Endothelial cell of umbilical vein (primary cell): Measurements from ENCODE around the gene CACNB3. TPM values are rescaled to one million over a fixed set of nuclear protein-coding genes. Genes with fewer than 3 reads are reported as not detected.

Experiments used
- BruUV-seq: library from RNA; stranded (reverse); fragments of 400-500 nt; replicated peaks from 2 replicates; lab custom pipeline; 2021; lab: Mats Ljungman, UMichigan
- CTCF ChIA-PET: fragments of 300-600, 350-600 bp; sonication (Branson Sonifier 250); formaldehyde crosslinking; loops from one replicate; lab custom pipeline; 2021; ENCODE audit warnings: antibody characterized with exemption, inconsistent platforms; lab: Charles Lee
- POLR2A ChIA-PET: fragments of 300-600, 350-600 bp; sonication (Branson Sonifier 250); formaldehyde crosslinking; loops from one replicate; lab custom pipeline; 2021; ENCODE audit warnings: antibody characterized with exemption, inconsistent platforms; lab: Charles Lee
- DNase-seq: peaks from one replicate; pipeline ENCODE4 v3.0.0-alpha.2; 2011; ENCODE audit warnings: low read depth, low spot score
- FAIRE-seq: peaks from 2 replicates; lab custom pipeline; 2011; peaks lifted over from hg19 to GRCh38; lab: Jason Lieb, UNC
- H2AFZ ChIP-seq: 2 replicates; pipeline ENCODE4 v1.6.0; 2012; ENCODE audit warnings: low read depth, low read length, control low read depth, inconsistent platforms
- H3K27ac ChIP-seq: 2 replicates; pipeline ENCODE4 v1.5.1; 2011; ENCODE audit warnings: low read depth, mild to moderate bottlenecking, control low read depth, low read length, moderate library complexity; ENCODE audit not compliant: insufficient read depth
- H3K27me3 ChIP-seq, 2 experiments: 2 replicates each; pipeline versions ENCODE4 v1.6.0 to v1.6.1; 2011; ENCODE audit warnings: low read length in 2 of 2, mixed read lengths in 1 of 2; ENCODE audit not compliant: control insufficient read depth in 2 of 2, insufficient read depth in 2 of 2
- H3K36me3 ChIP-seq, 2 experiments: 2 replicates in 1 of 2; 3 replicates in 1 of 2; pipeline ENCODE4 v1.5.1; 2011; ENCODE audit warnings: low read length in 2 of 2, mild to moderate bottlenecking in 1 of 2, moderate library complexity in 1 of 2; ENCODE audit not compliant: control insufficient read depth in 2 of 2, insufficient read depth in 2 of 2; ENCODE audit errors: extremely low read depth in 1 of 2
- H3K4me1 ChIP-seq: 3 replicates; pipeline ENCODE4 v1.5.1; 2011; ENCODE audit warnings: mild to moderate bottlenecking, low read length; ENCODE audit not compliant: control insufficient read depth, insufficient read depth; ENCODE audit errors: extremely low read depth
- H3K4me2 ChIP-seq: 2 replicates; pipeline ENCODE4 v1.6.1; 2011; ENCODE audit warnings: low read length, control low read depth, mixed read lengths; ENCODE audit not compliant: insufficient read depth
- H3K4me3 ChIP-seq, 3 experiments: fragments of 200-600 bp in 1 of 3; sonication (generic), shearing (Covaris generic) in 1 of 3; replicated peaks in 1 of 3; 2 replicates each; pipeline ENCODE4 v1.5.1; 2011 to 2016; ENCODE audit warnings: control low read depth in 3 of 3, low read length in 3 of 3, mild to moderate bottlenecking in 2 of 3, inconsistent platforms in 1 of 3, low read depth in 1 of 3, moderate library complexity in 1 of 3; ENCODE audit not compliant: insufficient read depth in 1 of 3
- H3K79me2 ChIP-seq: 2 replicates; pipeline ENCODE4 v1.6.0; 2012; ENCODE audit warnings: low read length, inconsistent platforms; ENCODE audit not compliant: control insufficient read depth, insufficient read depth
- H3K9ac ChIP-seq: replicated peaks from 2 replicates; pipeline ENCODE3; 2011; ENCODE audit warnings: low read length, control low read depth; ENCODE audit not compliant: insufficient read depth; ENCODE audit errors: extremely low read depth
- H3K9me1 ChIP-seq: replicated peaks from 3 replicates; pipeline ENCODE4 v1.6.0; 2011; ENCODE audit warnings: mild to moderate bottlenecking, low read length; ENCODE audit not compliant: control insufficient read depth, insufficient read depth; ENCODE audit errors: extremely low read depth
- H3K9me3 ChIP-seq: replicated peaks from 2 replicates; pipeline ENCODE4 v1.5.1; 2012; ENCODE audit warnings: low read length, inconsistent platforms; ENCODE audit not compliant: control insufficient read depth, insufficient read depth
- H4K20me1 ChIP-seq: replicated peaks from 2 replicates; pipeline ENCODE3; 2011; ENCODE audit warnings: mild to moderate bottlenecking, low read length; ENCODE audit not compliant: control insufficient read depth, insufficient read depth; ENCODE audit errors: extremely low read depth
- CTCF ChIP-seq, 2 donors: IDR thresholded peaks; 1 replicate in 1 of 2; 2 replicates in 1 of 2; pipeline ENCODE4 v1.5.1; 2011; ENCODE audit warnings: low read length in 2 of 2, mild to moderate bottlenecking in 2 of 2, moderate library complexity in 2 of 2, control low read depth in 1 of 2, inconsistent platforms in 1 of 2, low read depth in 1 of 2; ENCODE audit not compliant: insufficient read depth in 1 of 2; ENCODE audit errors: extremely low read depth in 1 of 2
- EZH2 ChIP-seq: IDR thresholded peaks from 2 replicates; pipeline ENCODE4 v1.6.1; 2012; ENCODE audit warnings: borderline replicate concordance, low read depth, mild to moderate bottlenecking, moderate library complexity, low read length, inconsistent platforms; ENCODE audit not compliant: severe bottlenecking
- FOS ChIP-seq: IDR thresholded peaks from 2 replicates; pipeline ENCODE4 v1.6.1; 2011; ENCODE audit warnings: mild to moderate bottlenecking, low read length, moderate library complexity, borderline replicate concordance; ENCODE audit not compliant: insufficient read depth
- GATA2 ChIP-seq: IDR thresholded peaks from 2 replicates; pipeline ENCODE4 v1.7.0; 2011; ENCODE audit warnings: low read depth, mild to moderate bottlenecking, moderate library complexity, mixed read lengths, low read length; ENCODE audit not compliant: insufficient read length, insufficient read depth
- JUN ChIP-seq: IDR thresholded peaks from 2 replicates; pipeline ENCODE4 v1.6.1; 2011; ENCODE audit warnings: borderline replicate concordance, low read depth; ENCODE audit not compliant: insufficient read length, insufficient read depth
- MAX ChIP-seq: IDR thresholded peaks from 2 replicates; pipeline ENCODE4 v1.6.1; 2011; ENCODE audit not compliant: insufficient read depth, insufficient read length
- MYC ChIP-seq: IDR thresholded peaks from one replicate; pipeline ENCODE4 v1.6.1; 2011; ENCODE audit warnings: mild to moderate bottlenecking, low read depth, low read length
- POLR2A ChIP-seq: IDR thresholded peaks from 2 replicates; pipeline ENCODE4 v1.6.1; 2012; ENCODE audit warnings: low read depth, mild to moderate bottlenecking, control low read depth, low read length
- POLR2AphosphoS5 ChIP-seq: IDR thresholded peaks from 2 replicates; pipeline ENCODE4 v1.6.1; 2012; ENCODE audit warnings: low read depth, mild to moderate bottlenecking, control low read depth, low read length, moderate library complexity; ENCODE audit not compliant: insufficient read depth
- dilution Hi-C: fragments of 300-500 bp; cut with MboI; formaldehyde crosslinking; loops from one replicate; pipeline ENCODE4 v1.15.0; 2019; ENCODE audit warnings: low sequenced_read_pairs; ENCODE audit not compliant: extremely low pct_ligation_motif_present
- intact Hi-C: fragments of 100-400 bp; cut with micrococcal nuclease; formaldehyde crosslinking; loops from one replicate; pipeline ENCODE4 v1.10.0; 2022
- polyA plus RNA-seq, 4 experiments: library from polyadenylated mRNA; depleted of rRNA in 3 of 4; stranded (reverse) in 3 of 4; unstranded in 1 of 4; fragments of >200 nt; gene quantifications; 2 replicates each; pipeline versions ENCODE4 v1.2.1 to v1.2.3, GENCODE V29; 2011 to 2012; ENCODE audit warnings: missing spikeins in 1 of 4
- total RNA-seq: library from RNA; stranded (reverse); gene quantifications from 2 replicates; pipeline ENCODE4 v1.2.3, GENCODE V29; 2021

The CACNB3 gene
- total and polyA plus RNA-seq, 2 donors (not counting 3 experiments of a cell fraction or from before 2014, with no cell fraction given): 37.4 to 61.8 TPM

DNA sequence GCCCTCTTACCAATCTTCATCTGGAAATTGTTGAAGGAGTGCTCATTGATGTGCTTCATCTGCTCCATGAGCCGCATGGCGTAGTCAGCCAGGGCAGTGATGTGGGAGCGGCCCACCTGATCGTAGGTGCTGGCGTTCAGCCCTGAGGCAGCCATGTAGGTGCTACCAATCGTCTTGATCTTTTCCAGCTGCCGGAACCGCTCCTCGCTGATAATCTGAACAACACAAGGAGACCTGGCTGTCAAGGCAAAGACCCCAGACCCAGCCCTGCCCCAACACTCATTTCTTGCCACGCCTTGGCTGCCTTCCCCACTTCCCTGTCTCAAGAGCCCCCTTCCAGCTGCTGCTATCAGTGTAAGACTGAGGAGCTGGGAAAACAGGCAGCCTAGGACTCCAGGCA, 47.5 kb upstream of the CACNB3 start:
- TF ChIP-seq EZH2 (no peak), CTCF (IDR thresholded peaks at IDR 0.05; ENCODE audit: extremely low read depth in 1 of 2, insufficient read depth in 1 of 2, low read depth in 1 of 2, low read length in 2 of 2) (no peak), MYC (no peak), JUN (no peak), POLR2A (no peak), GATA2 (no peak), MAX (no peak), FOS (no peak), POLR2AphosphoS5 (no peak)
- Histone ChIP-seq H3K79me2 (no peaks in the 10 kb centered on the region), H3K9me3 (no peaks in the 10 kb centered on the region), H2AFZ (no peak overlapping the region), H3K9me1 (no peaks in the 10 kb centered on the region), H4K20me1 (no peaks in the 10 kb centered on the region), H3K27me3 (no peaks in the 10 kb centered on the region), H3K4me1 (no peaks in the 10 kb centered on the region), H3K4me3 (no peak overlapping the region), H3K4me2 (no peak overlapping the region), H3K27ac (no peak overlapping the region), H3K36me3 (peaks cover 12 to 69% of the 10 kb centered on the region in 2 experiments), H3K9ac (no peak overlapping the region)
- DNase-seq (no peak), FAIRE-seq (no peak)
- intact Hi-C loops (no loop called here), dilution Hi-C loops (no loop called here)
- ChIA-PET CTCF (interaction anchor here (2.3 kb wide), 1 partner anchor 17 kb away, joined by 7 read pairs; no protein-coding TSS in a partner anchor), POLR2A (interaction anchor here (1.1 kb wide), 1 partner anchor 10 kb away, joined by 3 read pairs; no protein-coding TSS in a partner anchor)
- no TSS peak for BruUV-seq
